BE2C (cell line): ENCODE measurements around the gene SLC35B1.

Experiments
- DNase-seq: peaks from one replicate; pipeline ENCODE4 v3.0.0-alpha.2; 2020
- H3K27me3 ChIP-seq: fragments of 250-450 bp; sonication (Bioruptor Pico); 2 replicates; pipeline ENCODE4 v1.5.1; 2020; ENCODE audit warnings: mild to moderate bottlenecking
- H3K36me3 ChIP-seq: fragments of 250-450 bp; sonication (Bioruptor Pico); 2 replicates; pipeline ENCODE4 v1.5.1; 2020; ENCODE audit warnings: mild to moderate bottlenecking
- H3K4me1 ChIP-seq: fragments of 250-450 bp; sonication (Bioruptor Pico); 2 replicates; pipeline ENCODE4 v1.5.1; 2020
- H3K4me3 ChIP-seq: 2 replicates; pipeline ENCODE4 v1.5.1; 2011; ENCODE audit warnings: low read depth, low read length
- H3K9me3 ChIP-seq: fragments of 250-450 bp; sonication (Bioruptor Pico); 2 replicates; pipeline ENCODE4 v1.5.1; 2020
- CTCF ChIP-seq: IDR thresholded peaks from 2 replicates; pipeline ENCODE4 v1.5.1; 2012; ENCODE audit warnings: mild to moderate bottlenecking, low read depth, low read length

SLC35B1 gene

GRCh38 chr17:49708515-49709183, 885 bp upstream of the SLC35B1 start:
- DNase-seq: no peak
- no peak for TF ChIP-seq CTCF
- Histone ChIP-seq H3K4me3 (peak overlapping the region; percentile 54), H3K4me1 (no peaks in the 10 kb centered on the region), H3K36me3 (peaks cover 19% of the 10 kb centered on the region), H3K9me3 (no peaks in the 10 kb centered on the region), H3K27me3 (no peaks in the 10 kb centered on the region)

GRCh38 chr17:49707246-49707607, 537 bp downstream of the SLC35B1 start:
- Histone ChIP-seq H3K4me1 (no peaks in the 10 kb centered on the region), H3K27me3 (no peaks in the 10 kb centered on the region), H3K36me3 (peaks cover 33% of the 10 kb centered on the region), H3K9me3 (no peaks in the 10 kb centered on the region), H3K4me3 (peak overlapping the region; percentile 81)
- DNase-seq: no peak
- no peak for TF ChIP-seq CTCF

GRCh38 chr17:49705254-49705653, 2.5 kb downstream of the SLC35B1 start:
- no peak for TF ChIP-seq CTCF
- H3K4me3 ChIP-seq: no peak overlapping the region
- H3K9me3 ChIP-seq: no peaks in the 10 kb centered on the region
- DNase-seq: no peak
- H3K36me3 ChIP-seq: peaks cover 50% of the 10 kb centered on the region
- no peaks in the 10 kb centered on the region for H3K4me1 ChIP-seq
- H3K27me3 ChIP-seq: no peaks in the 10 kb centered on the region

GRCh38 chr17:49703557-49704277, 4.0 kb downstream of the SLC35B1 start:
- TF ChIP-seq CTCF: peak; percentile 69
- no peaks in the 10 kb centered on the region for H3K27me3 ChIP-seq
- DNase-seq: peak; percentile 30
- H3K36me3 ChIP-seq: peaks cover 50% of the 10 kb centered on the region
- no peaks in the 10 kb centered on the region for H3K9me3 ChIP-seq
- H3K4me1 ChIP-seq: no peaks in the 10 kb centered on the region
- no peak overlapping the region for H3K4me3 ChIP-seq

- no peaks in the 10 kb centered on the region for H3K4me1 ChIP-seq
- H3K9me3 ChIP-seq: no peaks in the 10 kb centered on the region
- peaks cover 50% of the 10 kb centered on the region for H3K36me3 ChIP-seq
- no peak for TF ChIP-seq CTCF
- no peak for DNase-seq
- H3K4me3 ChIP-seq: no peak overlapping the region
- no peaks in the 10 kb centered on the region for H3K27me3 ChIP-seq
Measured at GRCh38 chr17:49700960-49701359, 6.8 kb downstream of the SLC35B1 start.

- H3K27me3 ChIP-seq: peaks cover under 1% of the 10 kb centered on the region; the same call in 1 of the 2 replicates
- DNase-seq: no peak
- H3K4me3 ChIP-seq: no peak overlapping the region
- no peaks in the 10 kb centered on the region for H3K9me3 ChIP-seq
- TF ChIP-seq CTCF: no peak
- H3K36me3 ChIP-seq: peaks cover 43% of the 10 kb centered on the region
- H3K4me1 ChIP-seq: no peaks in the 10 kb centered on the region
Measured at GRCh38 chr17:49699966-49700575, 7.7 kb downstream of the SLC35B1 start.
